H1 (cell line): ENCODE data around the gene GALNT15. TPM values are rescaled to one million over a fixed set of nuclear protein-coding genes. Genes with fewer than 3 reads are reported as not detected.

Source experiments
- ASH2L ChIP-seq: fragments of 200-600, 300-600 bp; sonication (generic); IDR thresholded peaks from one replicate; pipeline ENCODE4 v1.7.1; 2017; ENCODE audit warnings: low read length
- CREB1 ChIP-seq: IDR thresholded peaks from 2 replicates; pipeline ENCODE4 v1.6.1; 2012; ENCODE audit warnings: inconsistent platforms
- RAD21 ChIP-seq, 2 experiments: IDR thresholded peaks in 1 of 2; conservative IDR thresholded peaks in 1 of 2; 2 replicates each; pipeline ENCODE4 v1.6.1; 2011; ENCODE audit warnings: low read depth in 2 of 2, low read length in 2 of 2, improper control_type of control experiment in 1 of 2, inconsistent platforms in 1 of 2, mild to moderate bottlenecking in 1 of 2, moderate library complexity in 1 of 2
- SP4 ChIP-seq: IDR thresholded peaks from 2 replicates; pipeline ENCODE4 v1.6.1; 2012; ENCODE audit warnings: low read length, inconsistent platforms
- polyA plus RNA-seq, 7 experiments: library from polyadenylated mRNA; depleted of rRNA in 3 of 7; stranded (reverse) in 5 of 7; unstranded in 2 of 7; fragments of >200 nt in 5 of 7; fragments of 200-250 nt in 2 of 7; gene quantifications; 1 replicate in 5 of 7; 2 replicates in 1 of 7; 4 replicates in 1 of 7; pipeline versions ENCODE4 v1.2.1 to v1.2.3, GENCODE V29; 2011 to 2013; ENCODE audit warnings: missing spikeins in 2 of 7, mixed read lengths in 2 of 7
- total RNA-seq: library from RNA; stranded (reverse); fragmentation: NEBNext Ultra II Directional; extraction: Animal tissue kit (Norgen Biotek cat#: 25700); gene quantifications from 2 replicates; pipeline ENCODE4 v1.2.1, GENCODE V29; 2021
- TF ChIP-seq, protein P1 (sequence below): fragments of 300-600 bp; sonication (generic); IDR thresholded peaks from 2 replicates; pipeline ENCODE4 v1.7.1; 2012; ENCODE audit warnings: low read length, moderate library complexity, mild to moderate bottlenecking, inconsistent platforms; ENCODE audit not compliant: insufficient replicate concordance

The GALNT15 gene
- total and polyA plus RNA-seq, 2 of the 8 experiments (the other 6 are each of a cell fraction or from before 2014, with no cell fraction given): 0.02 TPM; not detected in 1

DNA sequence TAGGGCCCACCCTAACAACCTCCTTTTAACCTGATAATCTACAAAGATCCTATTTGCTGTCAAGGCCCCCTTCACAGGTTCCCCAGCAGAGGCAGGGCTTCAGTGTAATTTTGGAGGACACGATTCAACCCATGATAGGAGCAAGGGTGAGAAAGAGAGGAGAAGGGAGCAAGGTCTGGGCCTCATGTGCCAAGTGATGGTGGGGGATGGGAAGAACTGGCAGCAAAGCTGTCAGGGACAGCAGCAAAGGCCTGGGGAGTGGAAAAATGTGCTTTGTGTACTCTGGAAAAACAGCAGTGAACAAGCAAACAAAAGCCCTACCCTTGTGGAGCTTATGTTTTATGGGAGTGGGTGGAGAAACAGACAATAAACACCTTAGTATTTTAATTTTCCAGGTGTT is 2.7 kb upstream of the GALNT15 start (continued):
- TF ChIP-seq, protein P1, sequence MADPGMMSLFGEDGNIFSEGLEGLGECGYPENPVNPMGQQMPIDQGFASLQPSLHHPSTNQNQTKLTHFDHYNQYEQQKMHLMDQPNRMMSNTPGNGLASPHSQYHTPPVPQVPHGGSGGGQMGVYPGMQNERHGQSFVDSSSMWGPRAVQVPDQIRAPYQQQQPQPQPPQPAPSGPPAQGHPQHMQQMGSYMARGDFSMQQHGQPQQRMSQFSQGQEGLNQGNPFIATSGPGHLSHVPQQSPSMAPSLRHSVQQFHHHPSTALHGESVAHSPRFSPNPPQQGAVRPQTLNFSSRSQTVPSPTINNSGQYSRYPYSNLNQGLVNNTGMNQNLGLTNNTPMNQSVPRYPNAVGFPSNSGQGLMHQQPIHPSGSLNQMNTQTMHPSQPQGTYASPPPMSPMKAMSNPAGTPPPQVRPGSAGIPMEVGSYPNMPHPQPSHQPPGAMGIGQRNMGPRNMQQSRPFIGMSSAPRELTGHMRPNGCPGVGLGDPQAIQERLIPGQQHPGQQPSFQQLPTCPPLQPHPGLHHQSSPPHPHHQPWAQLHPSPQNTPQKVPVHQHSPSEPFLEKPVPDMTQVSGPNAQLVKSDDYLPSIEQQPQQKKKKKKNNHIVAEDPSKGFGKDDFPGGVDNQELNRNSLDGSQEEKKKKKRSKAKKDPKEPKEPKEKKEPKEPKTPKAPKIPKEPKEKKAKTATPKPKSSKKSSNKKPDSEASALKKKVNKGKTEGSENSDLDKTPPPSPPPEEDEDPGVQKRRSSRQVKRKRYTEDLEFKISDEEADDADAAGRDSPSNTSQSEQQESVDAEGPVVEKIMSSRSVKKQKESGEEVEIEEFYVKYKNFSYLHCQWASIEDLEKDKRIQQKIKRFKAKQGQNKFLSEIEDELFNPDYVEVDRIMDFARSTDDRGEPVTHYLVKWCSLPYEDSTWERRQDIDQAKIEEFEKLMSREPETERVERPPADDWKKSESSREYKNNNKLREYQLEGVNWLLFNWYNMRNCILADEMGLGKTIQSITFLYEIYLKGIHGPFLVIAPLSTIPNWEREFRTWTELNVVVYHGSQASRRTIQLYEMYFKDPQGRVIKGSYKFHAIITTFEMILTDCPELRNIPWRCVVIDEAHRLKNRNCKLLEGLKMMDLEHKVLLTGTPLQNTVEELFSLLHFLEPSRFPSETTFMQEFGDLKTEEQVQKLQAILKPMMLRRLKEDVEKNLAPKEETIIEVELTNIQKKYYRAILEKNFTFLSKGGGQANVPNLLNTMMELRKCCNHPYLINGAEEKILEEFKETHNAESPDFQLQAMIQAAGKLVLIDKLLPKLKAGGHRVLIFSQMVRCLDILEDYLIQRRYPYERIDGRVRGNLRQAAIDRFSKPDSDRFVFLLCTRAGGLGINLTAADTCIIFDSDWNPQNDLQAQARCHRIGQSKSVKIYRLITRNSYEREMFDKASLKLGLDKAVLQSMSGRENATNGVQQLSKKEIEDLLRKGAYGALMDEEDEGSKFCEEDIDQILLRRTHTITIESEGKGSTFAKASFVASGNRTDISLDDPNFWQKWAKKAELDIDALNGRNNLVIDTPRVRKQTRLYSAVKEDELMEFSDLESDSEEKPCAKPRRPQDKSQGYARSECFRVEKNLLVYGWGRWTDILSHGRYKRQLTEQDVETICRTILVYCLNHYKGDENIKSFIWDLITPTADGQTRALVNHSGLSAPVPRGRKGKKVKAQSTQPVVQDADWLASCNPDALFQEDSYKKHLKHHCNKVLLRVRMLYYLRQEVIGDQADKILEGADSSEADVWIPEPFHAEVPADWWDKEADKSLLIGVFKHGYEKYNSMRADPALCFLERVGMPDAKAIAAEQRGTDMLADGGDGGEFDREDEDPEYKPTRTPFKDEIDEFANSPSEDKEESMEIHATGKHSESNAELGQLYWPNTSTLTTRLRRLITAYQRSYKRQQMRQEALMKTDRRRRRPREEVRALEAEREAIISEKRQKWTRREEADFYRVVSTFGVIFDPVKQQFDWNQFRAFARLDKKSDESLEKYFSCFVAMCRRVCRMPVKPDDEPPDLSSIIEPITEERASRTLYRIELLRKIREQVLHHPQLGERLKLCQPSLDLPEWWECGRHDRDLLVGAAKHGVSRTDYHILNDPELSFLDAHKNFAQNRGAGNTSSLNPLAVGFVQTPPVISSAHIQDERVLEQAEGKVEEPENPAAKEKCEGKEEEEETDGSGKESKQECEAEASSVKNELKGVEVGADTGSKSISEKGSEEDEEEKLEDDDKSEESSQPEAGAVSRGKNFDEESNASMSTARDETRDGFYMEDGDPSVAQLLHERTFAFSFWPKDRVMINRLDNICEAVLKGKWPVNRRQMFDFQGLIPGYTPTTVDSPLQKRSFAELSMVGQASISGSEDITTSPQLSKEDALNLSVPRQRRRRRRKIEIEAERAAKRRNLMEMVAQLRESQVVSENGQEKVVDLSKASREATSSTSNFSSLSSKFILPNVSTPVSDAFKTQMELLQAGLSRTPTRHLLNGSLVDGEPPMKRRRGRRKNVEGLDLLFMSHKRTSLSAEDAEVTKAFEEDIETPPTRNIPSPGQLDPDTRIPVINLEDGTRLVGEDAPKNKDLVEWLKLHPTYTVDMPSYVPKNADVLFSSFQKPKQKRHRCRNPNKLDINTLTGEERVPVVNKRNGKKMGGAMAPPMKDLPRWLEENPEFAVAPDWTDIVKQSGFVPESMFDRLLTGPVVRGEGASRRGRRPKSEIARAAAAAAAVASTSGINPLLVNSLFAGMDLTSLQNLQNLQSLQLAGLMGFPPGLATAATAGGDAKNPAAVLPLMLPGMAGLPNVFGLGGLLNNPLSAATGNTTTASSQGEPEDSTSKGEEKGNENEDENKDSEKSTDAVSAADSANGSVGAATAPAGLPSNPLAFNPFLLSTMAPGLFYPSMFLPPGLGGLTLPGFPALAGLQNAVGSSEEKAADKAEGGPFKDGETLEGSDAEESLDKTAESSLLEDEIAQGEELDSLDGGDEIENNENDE: no peak
- TF ChIP-seq RAD21 (IDR thresholded peaks at IDR 0.05 in 1 of 2, conservative IDR thresholded peaks at IDR 0.05 in 1 of 2; ENCODE audit: low read depth in 2 of 2, low read length in 2 of 2) (no peak), SP4 (no peak), CREB1 (no peak), ASH2L (no peak)
